ENCODE measurements around the gene HIPK1.
"Not testable (repeated sequence)": the region's sequence is repeated elsewhere in the genome, so short reads cannot be mapped to it uniquely, and the experiment has no call there.

HIPK1 gene

DNA sequence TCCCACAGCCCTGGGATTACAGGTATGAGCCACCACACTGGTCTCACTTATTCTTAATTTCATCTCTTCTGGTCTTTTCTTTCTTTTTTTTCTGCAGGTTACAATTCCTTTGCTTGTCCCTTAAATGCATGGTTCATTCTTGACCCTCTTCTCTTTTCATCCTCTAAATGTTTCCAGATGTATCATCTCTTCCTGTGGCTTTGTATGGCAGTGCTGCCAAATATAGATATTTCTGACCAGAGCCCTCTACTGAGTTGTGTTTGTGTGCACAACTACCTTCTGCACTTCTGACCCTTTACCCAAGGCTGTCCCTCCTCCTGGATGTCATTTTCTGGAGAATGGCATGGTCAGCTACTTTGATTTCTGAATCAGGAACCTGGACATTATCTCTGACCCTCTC lies 82.7 kb downstream of the HIPK1 start:
- DNase-seq (ENCODE audit: low spot score) = no peak

GRCh38 chr1:114015075-114015474 lies 86.0 kb downstream of the HIPK1 start:
- DNase-seq (ENCODE audit: low spot score) = no peak

- not testable (repeated sequence) for DNase-seq (ENCODE audit: low spot score)
Measured at GRCh38 chr1:114019724-114020123, 90.6 kb downstream of the HIPK1 start.

DNA sequence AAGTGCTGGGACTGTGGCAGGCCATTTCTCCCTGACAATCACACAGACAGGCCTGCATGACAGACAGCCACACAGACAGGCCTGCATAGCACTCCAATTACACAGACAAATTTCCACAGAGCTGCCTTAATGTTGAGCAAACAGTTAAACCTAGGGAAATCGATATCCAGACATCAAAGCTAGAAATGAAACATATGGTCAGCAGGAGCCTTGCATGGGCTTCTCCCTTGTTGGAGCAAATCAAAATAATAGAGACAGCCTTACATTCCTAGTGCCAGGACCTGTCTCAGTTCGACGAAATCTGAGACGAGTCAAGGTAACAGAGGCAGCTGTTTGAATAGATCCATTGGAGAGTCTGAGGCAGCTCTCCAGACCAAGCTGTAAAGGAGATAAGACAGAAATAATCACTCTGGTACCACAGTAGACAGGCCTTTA lies 92.6 kb downstream of the HIPK1 start:
- DNase-seq (ENCODE audit: low spot score) = no peak

DNA sequence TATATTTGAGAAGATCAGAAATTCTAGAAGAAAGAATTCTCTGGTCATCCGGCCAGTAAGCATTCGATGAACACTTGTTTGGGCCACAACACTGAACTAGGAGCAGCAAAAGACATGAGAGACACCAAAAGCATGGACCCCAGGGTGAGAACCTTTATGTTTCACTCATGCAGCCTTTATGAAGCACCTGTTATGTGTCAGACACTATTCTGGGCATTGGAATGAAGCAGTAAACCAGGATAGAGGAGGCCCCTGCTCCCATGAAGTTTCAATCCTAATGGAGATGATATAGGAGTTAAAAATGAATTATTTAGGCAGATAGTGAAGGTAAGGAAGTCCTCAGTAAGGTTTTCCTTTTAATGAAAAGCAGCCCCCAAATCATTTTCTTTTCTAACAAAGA lies 93.8 kb downstream of the HIPK1 start:
- DNase-seq (ENCODE audit: low spot score) = no peak

DNA sequence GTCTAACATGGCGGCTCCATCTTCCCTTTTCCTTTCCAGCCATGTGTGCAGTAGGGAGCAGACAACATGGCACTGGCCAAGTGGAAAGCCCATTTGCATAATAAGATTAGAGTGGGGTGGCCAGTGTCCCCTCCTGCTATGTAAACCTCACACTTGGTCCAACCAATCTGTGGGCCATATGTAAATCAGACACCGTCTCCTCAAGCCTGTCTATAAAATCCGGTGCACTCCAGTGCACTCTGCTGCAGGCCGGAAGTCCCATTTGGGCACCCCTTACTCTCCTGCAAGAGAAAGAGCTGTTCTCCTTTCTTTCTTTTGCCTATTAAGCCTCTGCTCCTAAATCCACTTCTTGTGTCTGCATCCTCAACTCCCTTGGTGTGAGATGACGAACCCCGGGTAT lies 94.3 kb downstream of the HIPK1 start:
- DNase-seq (ENCODE audit: low spot score) = no peak

GRCh38 chr1:114024049-114024448 lies 94.9 kb downstream of the HIPK1 start:
- no peak for DNase-seq (ENCODE audit: low spot score)

DNA sequence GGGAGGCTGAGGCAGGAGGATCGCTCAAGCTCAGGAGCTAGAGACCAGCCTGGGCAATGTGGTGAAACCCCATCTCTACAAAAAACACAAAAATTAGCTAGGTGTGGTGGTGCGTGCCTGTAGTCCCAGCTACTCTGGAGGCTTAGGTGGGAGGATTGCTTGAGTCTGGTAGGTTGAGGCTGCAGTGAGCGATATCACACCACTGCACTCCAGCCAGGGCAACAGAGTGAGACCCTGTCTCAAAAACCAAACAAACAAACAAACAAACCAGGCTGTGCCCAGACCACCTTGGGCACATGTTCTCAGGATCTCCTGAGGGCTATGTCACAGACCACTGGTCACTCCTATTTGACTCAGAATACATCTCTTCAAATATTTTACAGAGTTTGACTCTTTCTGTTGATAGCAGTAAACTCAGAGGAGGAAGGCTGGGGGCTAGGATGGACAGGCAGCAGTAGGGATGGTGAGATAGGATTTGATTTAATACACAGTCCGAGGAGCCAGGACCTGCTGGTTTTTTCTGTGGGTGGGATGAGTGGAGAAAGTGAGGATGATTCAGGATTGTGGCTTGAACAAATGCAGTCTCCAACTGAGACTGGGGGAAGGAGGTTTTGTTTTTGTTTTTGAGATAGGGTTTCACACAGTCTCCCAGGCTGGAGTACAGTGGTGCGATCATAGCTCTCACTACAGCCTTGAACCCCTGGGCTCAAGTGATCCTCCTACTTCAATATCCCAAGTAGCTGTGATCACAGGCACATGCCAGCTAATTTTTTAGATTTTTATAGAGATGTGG lies 96.7 kb downstream of the HIPK1 start:
- DNase-seq (ENCODE audit: low spot score) = no peak

DNA sequence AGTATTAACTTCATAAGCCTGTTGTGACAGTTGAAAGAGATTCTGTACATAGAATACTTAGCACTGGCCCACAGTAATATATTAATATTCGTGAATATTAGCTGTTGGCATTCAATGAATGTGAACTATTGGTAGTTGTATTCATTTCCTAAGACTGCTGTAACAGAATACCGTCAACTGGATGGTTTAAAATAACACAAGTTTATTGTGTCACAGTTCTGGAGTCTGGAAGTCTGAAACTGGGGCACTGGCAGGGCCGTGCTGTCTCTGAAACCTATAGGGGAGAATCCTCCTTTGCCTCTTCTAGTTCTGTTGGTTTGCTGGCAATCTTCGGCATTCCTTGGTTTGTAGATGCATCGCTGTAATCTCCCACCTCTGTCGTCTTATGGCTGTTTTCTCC lies 97.7 kb downstream of the HIPK1 start:
- no peak for DNase-seq (ENCODE audit: low spot score)

All from LoVo (cell line).